Measurements from ENCODE around the gene DAZ4.
"Not testable (repeated sequence)": the region's sequence is repeated elsewhere in the genome, so short reads cannot be mapped to it uniquely, and the experiment has no call there.

DAZ4 gene

GRCh38 chrY:24833619-24834018 lies at the start of gene DAZ4:
Gene DAZ4 (plus strand): TSS chrY:24833919. CDS start chrY:24834127, 208 bp downstream.
- not testable (repeated sequence) for DNase-seq (ENCODE audit: low spot score)

GRCh38 chrY:24813293-24813692 lies 20.4 kb upstream of the DAZ4 start, which contains the start of gene DAZ3:
Gene DAZ3 (minus strand): TSS chrY:24813393. CDS start chrY:24813185, 208 bp downstream.
- not testable (repeated sequence) for DNase-seq (ENCODE audit: low spot score)

GRCh38 chrY:24821836-24822235 lies 11.9 kb upstream of the DAZ4 start:
- not testable (repeated sequence) for DNase-seq (ENCODE audit: low spot score)

- not testable (repeated sequence) for DNase-seq (ENCODE audit: low spot score)
These were observed 9.4 kb upstream of the DAZ4 start for GRCh38 chrY:24824184-24824879.

GRCh38 chrY:24825069-24825468 lies 8.7 kb upstream of the DAZ4 start:
- not testable (repeated sequence) for DNase-seq (ENCODE audit: low spot score)

All from germinal center (tissue), 1 donor.